ENCODE data around the gene OPCML. TPM values are rescaled to one million over a fixed set of nuclear protein-coding genes. Genes with fewer than 3 reads are reported as not detected.

OPCML gene
- total and polyA plus RNA-seq, 2 donors (not counting 1 experiment from before 2014, with no cell fraction given): 0.99 to 2.8 TPM

GRCh38 chr11:133518702-133519264, 13.5 kb downstream of the OPCML start:
- no peak for DNase-seq (ENCODE audit: low read depth in 2 of 2)
- no peaks in the 10 kb centered on the region for H3K79me2 ChIP-seq (ENCODE audit: control insufficient read depth, insufficient read depth, low read length)
- H3K9ac ChIP-seq (ENCODE audit: insufficient read depth, low read length): no peak overlapping the region
- no peak overlapping the region for H3K27ac ChIP-seq (ENCODE audit: insufficient read depth, low read length)
- no peak overlapping the region for H2AFZ ChIP-seq (ENCODE audit: low read length)
- H3K27me3 ChIP-seq (ENCODE audit: control insufficient read depth, insufficient read depth, low read length): no peaks in the 10 kb centered on the region
- H3K36me3 ChIP-seq (ENCODE audit: control insufficient read depth, insufficient read depth, low read length): no peaks in the 10 kb centered on the region
- TF ChIP-seq CTCF (conservative IDR thresholded peaks at IDR 0.05 in 1 of 2, IDR thresholded peaks at IDR 0.05 in 1 of 2; ENCODE audit: low read depth in 1 of 2, low read length in 2 of 2): no peak
- no peak overlapping the region for H3K4me3 ChIP-seq (replicated peaks in 1 of 4; ENCODE audit: control extremely low read depth in 1 of 4, insufficient read depth in 1 of 4, low read depth in 3 of 4, low read length in 4 of 4)
- H3K4me1 ChIP-seq (ENCODE audit: control insufficient read depth, extremely low read depth, insufficient read depth, low read length): no peaks in the 10 kb centered on the region
- H4K20me1 ChIP-seq (ENCODE audit: control insufficient read depth, extremely low read depth, insufficient read depth, low read length): no peaks in the 10 kb centered on the region
- H3K4me2 ChIP-seq (ENCODE audit: extremely low read depth, insufficient read depth, low read length): no peak overlapping the region
- no peaks in the 10 kb centered on the region for H3K9me3 ChIP-seq (ENCODE audit: control insufficient read depth, insufficient read depth, low read depth, low read length)

DNA sequence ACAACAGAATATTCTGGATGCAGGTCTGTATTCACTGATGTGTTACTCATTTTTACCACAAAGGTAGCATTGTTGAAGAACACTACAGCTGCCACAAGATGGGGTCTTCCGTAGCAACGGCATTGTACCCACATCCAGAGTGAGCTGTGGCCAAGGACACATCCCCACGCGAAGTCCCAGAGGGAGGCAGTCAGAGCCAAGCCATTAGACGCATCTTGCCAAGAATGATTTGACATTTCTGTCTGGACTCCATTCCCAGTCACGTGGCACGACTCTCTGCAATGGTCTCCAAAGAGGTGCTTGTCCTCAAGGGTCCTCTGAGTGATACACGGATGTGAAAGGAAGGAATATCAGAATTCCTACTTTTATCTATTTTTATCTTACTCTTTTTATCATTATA, 15.5 kb downstream of the OPCML start:
- H3K4me3 ChIP-seq (replicated peaks in 1 of 4; ENCODE audit: control extremely low read depth in 1 of 4, insufficient read depth in 1 of 4, low read depth in 3 of 4, low read length in 4 of 4): no peak overlapping the region
- no peaks in the 10 kb centered on the region for H3K36me3 ChIP-seq (ENCODE audit: control insufficient read depth, insufficient read depth, low read length)
- H4K20me1 ChIP-seq (ENCODE audit: control insufficient read depth, extremely low read depth, insufficient read depth, low read length): no peaks in the 10 kb centered on the region
- H3K27ac ChIP-seq (ENCODE audit: insufficient read depth, low read length): no peak overlapping the region
- no peak overlapping the region for H2AFZ ChIP-seq (ENCODE audit: low read length)
- no peak overlapping the region for H3K9ac ChIP-seq (ENCODE audit: insufficient read depth, low read length)
- no peaks in the 10 kb centered on the region for H3K4me1 ChIP-seq (ENCODE audit: control insufficient read depth, extremely low read depth, insufficient read depth, low read length)
- no peaks in the 10 kb centered on the region for H3K9me3 ChIP-seq (ENCODE audit: control insufficient read depth, insufficient read depth, low read depth, low read length)
- DNase-seq (ENCODE audit: low read depth in 2 of 2): no peak
- TF ChIP-seq CTCF (conservative IDR thresholded peaks at IDR 0.05 in 1 of 2, IDR thresholded peaks at IDR 0.05 in 1 of 2; ENCODE audit: low read depth in 1 of 2, low read length in 2 of 2) (no peak), EZH2 (IDR thresholded peaks at IDR 0.05; ENCODE audit: low read length, missing control alignments) (no peak)
- no peak overlapping the region for H3K4me2 ChIP-seq (ENCODE audit: extremely low read depth, insufficient read depth, low read length)
- H3K27me3 ChIP-seq (ENCODE audit: control insufficient read depth, insufficient read depth, low read length): no peaks in the 10 kb centered on the region
- no peaks in the 10 kb centered on the region for H3K79me2 ChIP-seq (ENCODE audit: control insufficient read depth, insufficient read depth, low read length)

DNA sequence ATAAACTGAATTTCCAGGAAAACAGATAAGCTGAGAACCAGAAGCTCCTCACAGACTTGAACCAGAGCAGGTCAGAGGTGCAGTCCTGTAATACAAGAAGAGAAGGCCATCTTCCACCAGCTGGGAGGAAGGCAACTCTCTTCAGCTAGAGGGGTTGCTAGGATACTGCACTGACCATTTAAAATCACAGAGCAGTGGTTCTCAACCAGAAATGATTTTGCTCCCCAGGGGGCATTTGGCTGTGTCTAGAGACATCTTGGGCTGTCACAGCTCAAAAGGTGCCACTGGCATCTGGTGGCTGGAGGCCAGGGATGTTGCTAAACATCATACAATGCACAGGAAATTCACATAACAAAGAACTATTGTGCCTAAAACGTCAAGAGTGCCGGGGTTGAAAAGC, 17.2 kb downstream of the OPCML start:
- Histone ChIP-seq H3K27me3 (ENCODE audit: control insufficient read depth, insufficient read depth, low read length) (no peaks in the 10 kb centered on the region), H2AFZ (ENCODE audit: low read length) (no peak overlapping the region), H3K27ac (ENCODE audit: insufficient read depth, low read length) (no peak overlapping the region), H3K9ac (ENCODE audit: insufficient read depth, low read length) (no peak overlapping the region), H3K79me2 (ENCODE audit: control insufficient read depth, insufficient read depth, low read length) (no peaks in the 10 kb centered on the region), H3K9me3 (ENCODE audit: control insufficient read depth, insufficient read depth, low read depth, low read length) (no peaks in the 10 kb centered on the region), H4K20me1 (ENCODE audit: control insufficient read depth, extremely low read depth, insufficient read depth, low read length) (no peaks in the 10 kb centered on the region), H3K4me3 (replicated peaks in 1 of 4; ENCODE audit: control extremely low read depth in 1 of 4, insufficient read depth in 1 of 4, low read depth in 3 of 4, low read length in 4 of 4) (no peak overlapping the region), H3K4me1 (ENCODE audit: control insufficient read depth, extremely low read depth, insufficient read depth, low read length) (no peaks in the 10 kb centered on the region), H3K4me2 (ENCODE audit: extremely low read depth, insufficient read depth, low read length) (no peak overlapping the region), H3K36me3 (ENCODE audit: control insufficient read depth, insufficient read depth, low read length) (no peaks in the 10 kb centered on the region)
- no peak for TF ChIP-seq EZH2 (IDR thresholded peaks at IDR 0.05; ENCODE audit: low read length, missing control alignments)
- DNase-seq (ENCODE audit: low read depth in 2 of 2): no peak
